ENCODE measurements around the gene HOXA7.

The HOXA7 gene

DNA sequence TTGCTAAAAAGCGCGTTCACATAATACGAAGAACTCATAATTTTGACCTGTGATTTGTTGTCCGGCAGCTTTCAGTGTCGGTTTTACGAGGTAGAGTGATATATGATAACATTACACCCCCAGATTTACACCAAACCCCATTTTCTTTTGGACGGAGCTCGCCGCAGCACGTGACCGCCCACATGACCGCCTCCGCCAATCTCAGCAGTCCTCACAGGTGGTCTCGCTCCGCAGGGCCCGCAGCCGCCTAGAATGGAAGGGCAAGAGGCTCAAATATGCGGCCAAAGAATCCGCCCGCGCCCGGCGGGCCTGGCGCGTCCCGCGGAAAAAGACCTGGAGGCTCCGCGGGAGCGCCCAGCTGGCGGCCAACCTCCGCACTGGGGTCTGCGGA lies at the start of gene HOXA7:
Gene HOXA7 (minus strand): TSS at position 168 of the 391 bp plus-strand sequence. CDS start 130 bp downstream, at position 38.
- H3K36me3 ChIP-seq (ENCODE audit: control insufficient read depth, insufficient read depth, low read length): no peaks in the 10 kb centered on the region
- H3K9me3 ChIP-seq (ENCODE audit: control insufficient read depth, insufficient read depth, low read length): no peaks in the 10 kb centered on the region
- H3K4me1 ChIP-seq (ENCODE audit: control insufficient read depth, insufficient read depth, low read length): no peaks in the 10 kb centered on the region
- H3K9ac ChIP-seq (ENCODE audit: low read depth, low read length): no peak within 1 kb of the TSS
- peak within 1 kb of the TSS; percentile 43 for H3K4me3 ChIP-seq (ENCODE audit: low read depth, low read length)
- peaks cover 98% of the 10 kb centered on the region for H3K27me3 ChIP-seq (ENCODE audit: control insufficient read depth, insufficient read depth, low read length)

GRCh38 chr7:27205325-27206280 lies 49.1 kb upstream of the HOXA7 start:
- H3K27me3 ChIP-seq (ENCODE audit: control insufficient read depth, insufficient read depth, low read length): peaks cover 100% of the 10 kb centered on the region
- H3K4me3 ChIP-seq (ENCODE audit: low read depth, low read length): peak overlapping the region; percentile 12
- no peaks in the 10 kb centered on the region for H3K9me3 ChIP-seq (ENCODE audit: control insufficient read depth, insufficient read depth, low read length)
- H3K4me1 ChIP-seq (ENCODE audit: control insufficient read depth, insufficient read depth, low read length): no peaks in the 10 kb centered on the region
- no peaks in the 10 kb centered on the region for H3K36me3 ChIP-seq (ENCODE audit: control insufficient read depth, insufficient read depth, low read length)
- H3K9ac ChIP-seq (ENCODE audit: low read depth, low read length): no peak overlapping the region

- peaks cover 98% of the 10 kb centered on the region for H3K27me3 ChIP-seq (ENCODE audit: control insufficient read depth, insufficient read depth, low read length)
- H3K4me3 ChIP-seq (ENCODE audit: low read depth, low read length): peak overlapping the region; percentile 30
- H3K9me3 ChIP-seq (ENCODE audit: control insufficient read depth, insufficient read depth, low read length): no peaks in the 10 kb centered on the region
- H3K9ac ChIP-seq (ENCODE audit: low read depth, low read length): no peak overlapping the region
- no peaks in the 10 kb centered on the region for H3K36me3 ChIP-seq (ENCODE audit: control insufficient read depth, insufficient read depth, low read length)
- no peaks in the 10 kb centered on the region for H3K4me1 ChIP-seq (ENCODE audit: control insufficient read depth, insufficient read depth, low read length)
Observed at GRCh38 chr7:27204851-27205322, 48.4 kb upstream of the HOXA7 start.

DNA sequence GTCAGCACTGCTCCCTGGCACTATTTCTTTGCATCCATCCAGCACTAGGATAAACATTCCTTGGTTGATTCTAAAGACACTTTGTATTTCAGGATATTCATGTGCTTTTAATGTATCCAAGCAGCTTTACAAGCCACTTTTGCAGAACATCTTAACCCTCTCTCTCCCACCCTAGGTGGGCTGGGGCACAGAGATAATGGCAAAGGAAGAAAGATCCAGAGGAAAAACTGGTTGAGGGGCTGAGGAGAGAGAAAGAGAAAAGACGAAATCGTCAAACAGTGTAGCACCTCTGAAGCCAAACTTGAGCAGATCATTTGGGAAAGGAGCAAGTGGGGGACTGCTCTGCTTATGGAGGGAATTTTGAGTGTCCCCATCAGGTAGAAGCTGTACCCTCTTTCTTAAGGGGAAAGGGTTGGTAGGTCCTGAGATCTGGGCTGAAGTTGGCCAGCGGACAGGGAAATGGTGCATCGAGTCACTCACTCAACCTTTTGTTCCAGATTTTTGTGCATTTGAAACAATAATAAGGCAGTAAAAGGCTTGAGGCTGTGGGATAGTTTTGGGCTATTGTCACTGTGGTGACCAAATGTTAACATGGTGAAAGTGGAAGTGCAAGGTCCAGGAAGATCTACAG lies 47.6 kb upstream of the HOXA7 start:
- no peak overlapping the region for H3K4me3 ChIP-seq (ENCODE audit: low read depth, low read length)
- peaks cover 94% of the 10 kb centered on the region for H3K27me3 ChIP-seq (ENCODE audit: control insufficient read depth, insufficient read depth, low read length)
- no peaks in the 10 kb centered on the region for H3K9me3 ChIP-seq (ENCODE audit: control insufficient read depth, insufficient read depth, low read length)
- no peaks in the 10 kb centered on the region for H3K4me1 ChIP-seq (ENCODE audit: control insufficient read depth, insufficient read depth, low read length)
- H3K9ac ChIP-seq (ENCODE audit: low read depth, low read length): no peak overlapping the region
- H3K36me3 ChIP-seq (ENCODE audit: control insufficient read depth, insufficient read depth, low read length): no peaks in the 10 kb centered on the region

DNA sequence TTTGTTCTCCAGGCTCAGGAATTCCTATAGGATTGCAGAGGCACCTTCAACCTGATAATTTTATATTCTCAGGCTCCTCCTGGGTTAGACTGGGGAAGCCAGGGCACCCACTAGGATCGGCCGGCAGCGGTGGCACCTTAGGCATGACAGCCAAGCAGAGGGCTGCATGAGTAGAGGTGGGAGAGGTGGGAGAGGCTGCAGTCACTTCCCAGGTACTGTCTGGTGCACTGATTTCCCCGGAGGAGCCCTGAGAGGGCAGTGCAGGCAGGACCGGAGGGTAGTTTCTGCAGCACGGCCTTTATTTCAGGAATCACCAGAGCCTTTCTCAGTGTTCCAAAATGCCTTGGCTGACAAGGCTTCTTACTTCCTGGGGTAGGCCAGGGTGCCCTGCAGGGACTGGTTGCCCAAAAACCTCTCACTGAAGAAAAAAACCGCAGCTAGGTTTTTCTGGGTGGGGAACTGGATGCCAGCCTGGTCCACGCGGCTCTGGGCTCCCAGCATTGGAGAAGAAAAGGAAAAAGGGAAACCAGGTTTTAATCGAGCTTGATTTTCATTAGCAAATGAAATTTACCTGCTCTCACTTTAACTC lies 47.0 kb upstream of the HOXA7 start:
- Histone ChIP-seq H3K9ac (ENCODE audit: low read depth, low read length) (no peak overlapping the region), H3K9me3 (ENCODE audit: control insufficient read depth, insufficient read depth, low read length) (no peaks in the 10 kb centered on the region), H3K4me1 (ENCODE audit: control insufficient read depth, insufficient read depth, low read length) (no peaks in the 10 kb centered on the region), H3K36me3 (ENCODE audit: control insufficient read depth, insufficient read depth, low read length) (no peaks in the 10 kb centered on the region), H3K27me3 (ENCODE audit: control insufficient read depth, insufficient read depth, low read length) (peaks cover 94% of the 10 kb centered on the region), H3K4me3 (ENCODE audit: low read depth, low read length) (no peak overlapping the region)

GRCh38 chr7:27202862-27203134 lies 46.3 kb upstream of the HOXA7 start:
- H3K4me3 ChIP-seq (ENCODE audit: low read depth, low read length): no peak overlapping the region
- H3K27me3 ChIP-seq (ENCODE audit: control insufficient read depth, insufficient read depth, low read length): peaks cover 94% of the 10 kb centered on the region
- no peaks in the 10 kb centered on the region for H3K4me1 ChIP-seq (ENCODE audit: control insufficient read depth, insufficient read depth, low read length)
- H3K9ac ChIP-seq (ENCODE audit: low read depth, low read length): no peak overlapping the region
- no peaks in the 10 kb centered on the region for H3K36me3 ChIP-seq (ENCODE audit: control insufficient read depth, insufficient read depth, low read length)
- no peaks in the 10 kb centered on the region for H3K9me3 ChIP-seq (ENCODE audit: control insufficient read depth, insufficient read depth, low read length)

GRCh38 chr7:27202018-27202861 lies 45.8 kb upstream of the HOXA7 start:
- Histone ChIP-seq H3K9ac (ENCODE audit: low read depth, low read length) (no peak overlapping the region), H3K27me3 (ENCODE audit: control insufficient read depth, insufficient read depth, low read length) (peaks cover 94% of the 10 kb centered on the region), H3K36me3 (ENCODE audit: control insufficient read depth, insufficient read depth, low read length) (no peaks in the 10 kb centered on the region), H3K9me3 (ENCODE audit: control insufficient read depth, insufficient read depth, low read length) (no peaks in the 10 kb centered on the region), H3K4me1 (ENCODE audit: control insufficient read depth, insufficient read depth, low read length) (no peaks in the 10 kb centered on the region), H3K4me3 (ENCODE audit: low read depth, low read length) (peak overlapping the region; percentile 33)

GRCh38 chr7:27201580-27202017 lies 45.1 kb upstream of the HOXA7 start:
- Histone ChIP-seq H3K27me3 (ENCODE audit: control insufficient read depth, insufficient read depth, low read length) (peaks cover 94% of the 10 kb centered on the region), H3K4me1 (ENCODE audit: control insufficient read depth, insufficient read depth, low read length) (no peaks in the 10 kb centered on the region), H3K9ac (ENCODE audit: low read depth, low read length) (no peak overlapping the region), H3K36me3 (ENCODE audit: control insufficient read depth, insufficient read depth, low read length) (no peaks in the 10 kb centered on the region), H3K4me3 (ENCODE audit: low read depth, low read length) (peak overlapping the region; percentile 38), H3K9me3 (ENCODE audit: control insufficient read depth, insufficient read depth, low read length) (no peaks in the 10 kb centered on the region)

DNA sequence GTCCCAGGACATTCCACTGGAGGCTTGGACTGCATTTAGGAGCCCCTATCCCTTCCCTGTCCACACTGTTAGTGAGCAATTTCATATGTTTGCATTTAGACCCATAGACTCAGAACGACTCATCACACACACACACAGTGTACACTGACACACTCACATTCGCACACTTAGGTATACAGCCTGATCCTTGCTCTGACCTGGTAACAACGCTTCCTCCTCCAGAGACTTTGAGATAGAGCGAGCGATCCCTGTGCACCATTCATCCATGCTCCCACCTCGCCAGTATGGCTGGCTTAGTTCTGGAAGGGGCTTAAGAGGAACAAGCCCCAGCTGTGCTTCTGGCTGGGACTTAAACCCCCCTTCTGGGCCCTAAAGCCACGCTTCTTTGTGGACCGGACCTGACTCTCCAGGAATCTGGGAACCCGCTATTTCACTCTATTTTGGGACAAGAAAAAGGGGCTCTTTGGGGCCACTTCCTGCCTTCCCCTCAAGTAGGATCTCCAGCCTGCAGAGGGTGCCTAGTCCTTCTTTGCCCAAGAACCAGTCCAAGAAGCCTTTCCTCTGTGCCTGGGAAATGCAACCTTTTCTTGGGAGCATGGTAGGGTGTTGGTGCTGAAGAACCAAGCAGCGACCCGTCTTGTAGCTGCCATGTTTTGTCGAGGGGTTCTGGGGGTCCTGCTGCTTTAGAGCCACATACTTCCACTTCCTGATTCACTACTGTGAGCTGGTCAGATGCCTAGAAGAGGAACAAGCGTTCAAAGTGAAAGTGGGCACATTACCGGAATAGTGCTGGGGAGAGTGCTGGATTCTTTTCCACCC lies 44.5 kb upstream of the HOXA7 start:
- Histone ChIP-seq H3K27me3 (ENCODE audit: control insufficient read depth, insufficient read depth, low read length) (peaks cover 94% of the 10 kb centered on the region), H3K9me3 (ENCODE audit: control insufficient read depth, insufficient read depth, low read length) (no peaks in the 10 kb centered on the region), H3K9ac (ENCODE audit: low read depth, low read length) (no peak overlapping the region)

GRCh38 chr7:27199849-27200760 lies 43.6 kb upstream of the HOXA7 start, which contains the start of gene HOXA13:
Gene HOXA13 (minus strand): TSS chr7:27200091. CDS start chr7:27200077, 14 bp downstream.
- Histone ChIP-seq H3K27me3 (ENCODE audit: control insufficient read depth, insufficient read depth, low read length) (peaks cover 94% of the 10 kb centered on the region), H3K36me3 (ENCODE audit: control insufficient read depth, insufficient read depth, low read length) (no peaks in the 10 kb centered on the region), H3K9ac (ENCODE audit: low read depth, low read length) (no peak within 1 kb of the TSS), H3K9me3 (ENCODE audit: control insufficient read depth, insufficient read depth, low read length) (no peaks in the 10 kb centered on the region), H3K4me1 (ENCODE audit: control insufficient read depth, insufficient read depth, low read length) (no peaks in the 10 kb centered on the region), H3K4me3 (ENCODE audit: low read depth, low read length) (peak within 1 kb of the TSS; percentile 38)

More for the DNA sequence above, 44.5 kb upstream of the HOXA7 start:
- H3K4me1 ChIP-seq (ENCODE audit: control insufficient read depth, insufficient read depth, low read length): no peaks in the 10 kb centered on the region
- peak overlapping the region; percentile 38 for H3K4me3 ChIP-seq (ENCODE audit: low read depth, low read length)
- no peaks in the 10 kb centered on the region for H3K36me3 ChIP-seq (ENCODE audit: control insufficient read depth, insufficient read depth, low read length)
